RWPE2 (cell line): ENCODE measurements around the gene INAFM1.
"Not testable (repeated sequence)": the region's sequence is repeated elsewhere in the genome, so short reads cannot be mapped to it uniquely, and the experiment has no call there.

Experiments used
- ATAC-seq: fragments of 200-7000 bp; cut with Tn5 transposase; 3 replicates; pipeline ENCODE4 v1.9.1; 2021; ENCODE audit warnings: low read depth
- DNase-seq: peaks from one replicate; pipeline ENCODE4 v3.0.0-alpha.2; 2020; ENCODE audit warnings: low spot score
- H3K27ac ChIP-seq: fragments of 450-650 bp; 2 replicates; pipeline ENCODE4 v1.5.1; 2017; ENCODE audit warnings: mild to moderate bottlenecking; ENCODE audit not compliant: poor library complexity, severe bottlenecking
- H3K27me3 ChIP-seq: fragments of 250-450 bp; sonication (Bioruptor Pico); 2 replicates; pipeline ENCODE4 v1.5.1; 2021; ENCODE audit warnings: mild to moderate bottlenecking, moderate library complexity; ENCODE audit not compliant: insufficient read depth, poor library complexity, severe bottlenecking
- H3K36me3 ChIP-seq: fragments of 250-450 bp; sonication (Bioruptor Pico); 2 replicates; pipeline ENCODE4 v1.5.1; 2020; ENCODE audit warnings: low read depth, mild to moderate bottlenecking, moderate library complexity
- H3K4me1 ChIP-seq: fragments of 250-450 bp; sonication (Bioruptor Pico); 2 replicates; pipeline ENCODE4 v1.5.1; 2021; ENCODE audit warnings: mild to moderate bottlenecking, moderate library complexity; ENCODE audit not compliant: insufficient read depth, poor library complexity, severe bottlenecking
- H3K4me3 ChIP-seq: fragments of 250-450 bp; sonication (Bioruptor Pico); 2 replicates; pipeline ENCODE4 v1.5.1; 2021; ENCODE audit warnings: mild to moderate bottlenecking, moderate library complexity; ENCODE audit not compliant: severe bottlenecking
- H3K9me3 ChIP-seq: fragments of 250-450 bp; sonication (Bioruptor Pico); 2 replicates; pipeline ENCODE4 v1.5.1; 2021; ENCODE audit warnings: mild to moderate bottlenecking, moderate library complexity; ENCODE audit not compliant: severe bottlenecking
- CTCF ChIP-seq: fragments of 450-650 bp; IDR thresholded peaks from one replicate; pipeline ENCODE4 v1.5.1; 2017; ENCODE audit warnings: mild to moderate bottlenecking, moderate library complexity; ENCODE audit not compliant: poor library complexity, severe bottlenecking

INAFM1 gene

DNA sequence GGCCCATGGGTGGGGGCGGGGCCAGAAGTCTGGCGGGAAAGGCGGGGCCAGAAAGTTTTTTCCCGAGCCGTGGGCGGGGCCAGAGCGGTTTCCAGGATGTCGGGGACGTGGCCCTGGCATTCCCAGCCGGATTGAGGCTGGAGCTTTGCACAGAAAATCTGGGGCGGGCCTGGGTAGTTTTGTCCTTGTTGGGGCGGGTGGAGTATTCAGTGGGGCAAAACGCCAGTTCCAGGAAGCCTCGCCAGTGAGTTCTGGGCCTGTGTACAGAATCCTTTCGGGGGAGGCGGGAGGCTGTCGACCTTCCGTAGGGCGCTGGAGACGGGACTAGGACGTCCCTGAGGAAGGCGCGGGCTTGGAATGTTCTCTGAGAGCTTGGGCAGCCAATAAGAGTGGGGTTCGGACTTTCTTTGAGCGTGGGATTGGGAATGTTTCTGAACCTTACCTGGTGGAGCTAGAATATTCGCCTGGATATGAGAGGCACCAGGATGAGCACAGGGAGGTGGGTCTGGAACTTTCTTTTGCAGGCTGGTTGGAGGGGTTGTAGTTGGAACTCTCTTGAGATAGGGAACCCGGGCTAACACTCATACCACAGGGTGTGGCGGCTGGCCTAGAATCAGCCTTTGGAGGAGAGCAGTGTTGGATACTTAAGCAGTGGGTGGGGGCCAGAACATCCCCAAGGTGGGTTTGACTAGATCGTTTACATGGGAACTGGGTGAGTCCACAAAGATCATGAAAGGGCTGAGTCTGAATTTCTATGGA lies 17.1 kb upstream of the INAFM1 start:
- ATAC-seq (peak; percentile 48), DNase-seq (no peak)
- TF ChIP-seq CTCF: no peak
- Histone ChIP-seq H3K36me3 (peaks cover 39% of the 10 kb centered on the region), H3K27ac (peak overlapping the region; percentile 76), H3K4me3 (peak overlapping the region; percentile 43), H3K4me1 (peaks cover 16% of the 10 kb centered on the region), H3K27me3 (no peaks in the 10 kb centered on the region), H3K9me3 (no peaks in the 10 kb centered on the region)

- Histone ChIP-seq H3K4me1 (peaks cover 9% of the 10 kb centered on the region), H3K36me3 (peaks cover 41% of the 10 kb centered on the region), H3K27ac (peak overlapping the region; percentile 76), H3K4me3 (no peak overlapping the region), H3K9me3 (no peaks in the 10 kb centered on the region), H3K27me3 (no peaks in the 10 kb centered on the region)
- no peak for DNase-seq
- no peak for TF ChIP-seq CTCF
- ATAC-seq: no peak
These were observed 16.3 kb upstream of the INAFM1 start for GRCh38 chr19:47258434-47258833.

DNA sequence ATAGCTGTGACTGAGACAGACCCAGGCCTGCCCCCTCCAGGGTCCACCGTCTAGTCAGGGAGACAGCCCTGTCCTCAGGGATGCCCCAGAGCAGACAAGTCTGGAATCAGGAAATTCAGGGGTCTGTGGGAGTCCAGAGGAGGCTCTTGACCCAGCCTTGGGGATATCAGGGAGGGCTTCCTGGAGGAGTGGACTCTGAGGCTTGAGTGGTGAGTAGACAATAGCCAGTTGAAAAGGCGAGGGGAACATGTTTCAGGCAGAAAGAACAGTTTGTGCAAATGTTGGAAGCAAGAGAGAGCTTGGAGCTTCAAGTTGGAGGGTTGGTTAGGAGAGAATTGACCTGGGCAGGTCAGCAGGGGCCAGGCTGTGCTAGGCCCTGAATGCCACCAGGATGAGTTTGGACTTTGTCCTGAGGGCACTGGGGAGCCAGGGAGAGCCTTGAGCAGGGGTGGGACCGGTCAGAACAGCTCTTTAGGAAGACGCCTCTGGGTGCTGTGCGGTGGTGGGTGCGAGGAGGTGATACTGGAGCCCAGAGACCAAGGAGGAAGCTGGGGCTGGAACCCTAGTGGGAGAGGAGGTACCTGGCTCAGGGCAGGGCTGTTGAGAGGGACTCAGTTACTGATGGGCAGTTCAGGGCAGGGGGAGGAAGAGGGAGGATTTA lies 15.7 kb upstream of the INAFM1 start:
- H3K27ac ChIP-seq: no peak overlapping the region
- ATAC-seq (no peak), DNase-seq (no peak)
- no peak overlapping the region for H3K4me3 ChIP-seq
- peaks cover 4% of the 10 kb centered on the region for H3K4me1 ChIP-seq
- TF ChIP-seq CTCF: no peak
- no peaks in the 10 kb centered on the region for H3K27me3 ChIP-seq
- no peaks in the 10 kb centered on the region for H3K9me3 ChIP-seq
- peaks cover 47% of the 10 kb centered on the region for H3K36me3 ChIP-seq

DNA sequence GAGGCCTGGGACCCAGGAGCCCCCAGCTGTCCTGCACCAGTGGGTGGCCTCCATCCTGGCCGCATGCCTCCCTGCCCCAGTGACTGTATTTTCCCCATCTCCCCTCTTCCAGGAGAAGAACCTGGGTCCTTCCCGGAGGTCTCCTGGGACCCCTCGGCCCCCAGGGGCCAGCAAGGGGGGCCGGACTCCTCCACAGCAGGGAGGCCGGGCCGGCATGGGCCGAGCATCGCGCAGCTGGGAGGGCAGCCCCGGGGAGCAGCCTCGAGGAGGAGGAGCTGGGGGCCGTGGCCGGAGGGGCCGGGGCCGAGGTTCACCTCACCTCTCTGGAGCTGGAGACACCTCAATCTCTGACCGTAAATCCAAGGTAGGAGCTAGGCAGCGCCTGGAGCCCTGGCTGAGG lies 14.2 kb upstream of the INAFM1 start:
- H3K27me3 ChIP-seq: no peaks in the 10 kb centered on the region
- H3K27ac ChIP-seq: no peak overlapping the region
- peaks cover 60% of the 10 kb centered on the region for H3K36me3 ChIP-seq
- DNase-seq (no peak), ATAC-seq (no peak)
- no peaks in the 10 kb centered on the region for H3K9me3 ChIP-seq
- H3K4me3 ChIP-seq: no peak overlapping the region
- H3K4me1 ChIP-seq: peaks cover 3% of the 10 kb centered on the region
- no peak for TF ChIP-seq CTCF

DNA sequence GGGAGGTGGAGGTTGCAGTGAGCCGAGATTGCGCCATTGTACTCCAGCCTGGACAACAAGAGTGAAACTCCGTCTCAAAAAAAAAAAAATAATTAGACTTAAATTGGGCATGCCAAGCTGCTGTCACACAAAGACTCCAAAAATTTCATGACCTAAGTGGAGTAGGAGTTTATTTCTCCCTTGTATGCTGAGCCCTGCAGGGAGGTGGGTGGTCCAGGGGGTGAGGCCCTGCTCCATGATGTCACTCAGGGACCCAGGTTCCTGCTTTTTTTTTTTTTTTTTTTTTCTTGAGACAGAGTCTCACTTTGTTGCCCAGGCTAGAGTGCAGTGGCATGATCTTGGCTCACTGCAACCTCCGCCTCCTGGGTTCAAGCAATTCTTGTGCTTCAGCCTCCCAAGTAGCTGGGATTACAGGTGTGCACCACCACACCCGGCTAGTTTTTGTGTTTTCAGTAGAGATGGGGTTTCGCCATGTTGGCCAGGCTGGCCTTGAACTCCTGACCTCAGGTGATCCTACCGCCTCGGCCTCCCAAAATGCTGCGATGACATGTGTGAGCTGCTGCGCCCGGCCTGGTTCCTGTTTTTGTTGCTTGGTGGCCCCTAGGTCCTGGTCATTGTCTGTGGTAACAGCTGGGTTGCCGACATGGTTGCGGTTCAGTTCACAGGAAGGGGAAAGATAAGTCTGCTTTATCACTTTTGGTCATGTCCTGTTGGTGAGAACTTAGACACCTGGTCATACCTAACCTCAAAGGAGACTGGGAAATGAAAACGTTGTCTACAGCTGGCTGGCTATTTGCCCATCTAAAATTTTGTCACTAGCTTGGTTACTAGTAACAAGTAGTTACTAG lies 12.5 kb upstream of the INAFM1 start:
- not testable (repeated sequence) for H3K4me3 ChIP-seq, DNase-seq, H3K4me1 ChIP-seq, H3K9me3 ChIP-seq, H3K27ac ChIP-seq, H3K27me3 ChIP-seq, ATAC-seq
- peaks cover 67% of the 10 kb centered on the region for H3K36me3 ChIP-seq
